OCI-LY1 (cell line): Measurements from ENCODE around the gene VWA8.

Experiments used
- CTCF ChIP-seq: fragments of 200-600 bp; sonication (generic), shearing (Covaris generic); IDR thresholded peaks from 2 replicates; pipeline ENCODE4 v1.5.1; 2017; ENCODE audit warnings: mild to moderate bottlenecking, antibody characterized with exemption, low read length, moderate library complexity, mixed read lengths
- EZH2 ChIP-seq: fragments of 200-600 bp; sonication (generic), shearing (Covaris generic); IDR thresholded peaks from 2 replicates; pipeline ENCODE4 v1.8.0; 2017; ENCODE audit warnings: borderline replicate concordance, mixed run types, mild to moderate bottlenecking, antibody characterized with exemption, low read length, moderate library complexity, mixed read lengths

GRCh38 chr13:41766439-41766838, 194.5 kb downstream of the VWA8 start:
- no peak for TF ChIP-seq CTCF
- TF ChIP-seq EZH2: no peak
